Ovary (tissue), 9 donors: ENCODE data around the gene NLRP14. TPM values are rescaled to one million over a fixed set of nuclear protein-coding genes. Genes with fewer than 3 reads are reported as not detected.

Experiments used
- DNase-seq, 5 donors: peaks; one replicate each; pipeline ENCODE4 v3.0.0-alpha.2; 2019 to 2020
- H3K27ac ChIP-seq, 2 donors: fragments of 200-600 bp; one replicate each; pipeline versions ENCODE4 v1.5.1 to v1.8.0; 2019 to 2022
- H3K27me3 ChIP-seq: fragments of 200-600 bp; one replicate; pipeline ENCODE4 v1.8.0; 2022
- H3K36me3 ChIP-seq: fragments of 200-600 bp; sonication (generic); one replicate; pipeline ENCODE4 v1.5.1; 2019
- H3K4me1 ChIP-seq: one replicate; pipeline ENCODE4 v1.8.1; 2013; ENCODE audit warnings: mild to moderate bottlenecking, moderate library complexity; ENCODE audit not compliant: insufficient read depth
- H3K4me3 ChIP-seq: fragments of 200-600 bp; sonication (generic); one replicate; pipeline ENCODE4 v1.5.1; 2017
- H3K9me3 ChIP-seq, 2 donors: fragments of 200-600 bp in 1 of 2; sonication (generic) in 1 of 2; one replicate each; pipeline versions ENCODE4 v1.5.1 to v1.8.1; 2013 to 2019; ENCODE audit warnings: mild to moderate bottlenecking in 1 of 2, moderate library complexity in 1 of 2
- EP300 ChIP-seq: sonication (generic); formaldehyde crosslinking; IDR thresholded peaks from one replicate; pipeline ENCODE4 v1.6.1; 2017; ENCODE audit warnings: antibody characterized with exemption
- POLR2A ChIP-seq: fragments of 450-650 bp; IDR thresholded peaks from one replicate; pipeline ENCODE4 v1.6.1; 2017; ENCODE audit warnings: antibody characterized with exemption, mild to moderate bottlenecking, moderate library complexity
- WGBS, 3 donors: extraction: QIAGEN DNeasy Blood & Tissue Kit in 1 of 3; methylation state at CpG; one replicate each; pipeline versions ENCODE4 v1.1.5 to v1.1.7; 2013 to 2017; 5-methylcytosine and 5-hydroxymethylcytosine counted together
- intact Hi-C, 4 donors: fragments of 100-400 bp; cut with DNase I; formaldehyde crosslinking; loops; one replicate each; pipeline versions ENCODE4 v1.11.0 to v1.15.1; 2022 to 2023
- polyA plus RNA-seq, 2 donors: library from polyadenylated mRNA; stranded (reverse); fragments of 200-250 nt in 1 of 2; fragments of 350-450 nt in 1 of 2; fragmentation: Illumina TruSeq in 1 of 2; extraction: RNeasy Lipid Tissue Mini Kit (QIAGEN cat#74804) in 1 of 2; gene quantifications; one replicate each; pipeline ENCODE4 v1.2.3, GENCODE V29; 2013 to 2014
- total RNA-seq, 7 donors: library from RNA; depleted of rRNA in 2 of 7; stranded (reverse); fragments of >200 nt in 2 of 7; fragmentation: NEBNext Ultra II Directional in 3 of 7; extraction: Animal tissue kit (Norgen Biotek cat#: 25700) in 3 of 7; gene quantifications; one replicate each; pipeline versions ENCODE4 v1.1.0 to v1.2.4, GENCODE V29; 2016 to 2023
- TF ChIP-seq, protein P1 (sequence below), 3 donors: fragments of 450-650 bp in 2 of 3; fragments of 200-600 bp in 1 of 3; IDR thresholded peaks; one replicate each; pipeline versions ENCODE4 v1.5.1 to v1.8.0; 2016 to 2022; ENCODE audit warnings: antibody characterized with exemption in 3 of 3, mild to moderate bottlenecking in 1 of 3
- donor health status: DM: no; HTN: no; CAD: no; lungs with moderate emphysema.
- donor health status: DM: no; HTN: no; CAD: no.
- donor health status: Bipolar disorder and iron deficiency.
- donor health status: DM: yes; HTN: yes; CAD: no.
- donor health status: DM: no; HTN: no; CAD: no.
- donor health status: DM: yes; HTN: yes; CAD: no.

The NLRP14 gene
- total and polyA plus RNA-seq, 9 donors, result 0.08 to 0.33 (median 0.16) TPM; not detected in 1

DNA sequence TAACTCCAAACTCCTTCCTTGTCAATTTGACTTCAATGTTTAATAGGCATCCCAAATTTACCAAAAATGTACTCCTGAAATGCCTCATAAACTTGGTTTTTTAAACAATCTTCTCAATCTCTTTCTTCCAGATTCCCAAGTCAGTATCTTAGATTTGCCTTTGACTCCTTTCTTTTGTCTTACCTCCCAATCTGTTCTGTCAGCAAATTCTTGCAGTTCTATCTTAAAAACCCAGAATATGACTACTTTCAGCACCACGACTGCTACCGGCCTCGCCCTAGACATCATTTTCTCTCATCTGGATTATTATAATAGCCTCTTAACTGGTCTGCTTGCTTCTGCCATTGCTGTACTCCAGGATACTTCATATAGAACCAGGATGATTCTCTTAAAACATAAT, 7.9 kb downstream of the NLRP14 start:
- DNase-seq, result no peak
- H3K9me3 ChIP-seq, result no peaks in the 10 kb centered on the region
- no peaks in the 10 kb centered on the region for H3K27me3 ChIP-seq
- no peak overlapping the region for H3K27ac ChIP-seq
- intact Hi-C loops, result no loop called here
- H3K4me1 ChIP-seq, result no peaks in the 10 kb centered on the region
- TF ChIP-seq, protein P1, sequence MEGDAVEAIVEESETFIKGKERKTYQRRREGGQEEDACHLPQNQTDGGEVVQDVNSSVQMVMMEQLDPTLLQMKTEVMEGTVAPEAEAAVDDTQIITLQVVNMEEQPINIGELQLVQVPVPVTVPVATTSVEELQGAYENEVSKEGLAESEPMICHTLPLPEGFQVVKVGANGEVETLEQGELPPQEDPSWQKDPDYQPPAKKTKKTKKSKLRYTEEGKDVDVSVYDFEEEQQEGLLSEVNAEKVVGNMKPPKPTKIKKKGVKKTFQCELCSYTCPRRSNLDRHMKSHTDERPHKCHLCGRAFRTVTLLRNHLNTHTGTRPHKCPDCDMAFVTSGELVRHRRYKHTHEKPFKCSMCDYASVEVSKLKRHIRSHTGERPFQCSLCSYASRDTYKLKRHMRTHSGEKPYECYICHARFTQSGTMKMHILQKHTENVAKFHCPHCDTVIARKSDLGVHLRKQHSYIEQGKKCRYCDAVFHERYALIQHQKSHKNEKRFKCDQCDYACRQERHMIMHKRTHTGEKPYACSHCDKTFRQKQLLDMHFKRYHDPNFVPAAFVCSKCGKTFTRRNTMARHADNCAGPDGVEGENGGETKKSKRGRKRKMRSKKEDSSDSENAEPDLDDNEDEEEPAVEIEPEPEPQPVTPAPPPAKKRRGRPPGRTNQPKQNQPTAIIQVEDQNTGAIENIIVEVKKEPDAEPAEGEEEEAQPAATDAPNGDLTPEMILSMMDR (IDR thresholded peaks at IDR 0.05), result no peak
- TF ChIP-seq POLR2A (no peak), EP300 (no peak)
- H3K4me3 ChIP-seq, result no peak overlapping the region
- 84 to 92% (median 89%) methylated on average over 3 of the region's 3 CpGs for WGBS, 3 donors
- H3K36me3 ChIP-seq, result no peaks in the 10 kb centered on the region

DNA sequence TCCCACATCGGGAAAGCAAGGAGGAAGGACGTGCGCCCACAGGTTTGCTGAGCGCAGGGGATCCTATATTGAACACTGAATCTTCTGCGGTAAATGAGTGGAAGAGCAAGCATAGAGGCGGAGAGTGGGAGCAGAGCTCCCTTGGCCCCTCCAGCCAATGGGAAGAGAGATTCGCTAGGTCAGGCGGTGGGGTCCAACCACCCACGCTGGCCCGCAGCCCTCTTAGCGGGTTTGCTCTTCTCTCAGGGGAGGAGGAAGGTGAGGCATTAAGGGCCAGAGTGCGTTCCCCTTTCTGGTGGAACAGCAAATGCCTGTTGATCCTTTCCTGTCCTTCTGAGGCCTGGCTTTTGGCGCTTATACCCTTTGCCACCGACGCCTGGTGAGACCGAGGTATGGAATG, 10.6 kb downstream of the NLRP14 start:
- Histone ChIP-seq H3K9me3 (no peaks in the 10 kb centered on the region), H3K36me3 (no peaks in the 10 kb centered on the region), H3K4me1 (no peaks in the 10 kb centered on the region), H3K27ac (no peak overlapping the region), H3K4me3 (no peak overlapping the region), H3K27me3 (no peaks in the 10 kb centered on the region)
- DNase-seq, result no peak
- WGBS, 3 donors, result 83 to 87% (median 83%) methylated on average over 16 of the region's 16 CpGs
- intact Hi-C loops, result no loop called here
- no peak for TF ChIP-seq EP300
- TF ChIP-seq, protein P1 (IDR thresholded peaks at IDR 0.05), result no peak
- no peak for TF ChIP-seq POLR2A

DNA sequence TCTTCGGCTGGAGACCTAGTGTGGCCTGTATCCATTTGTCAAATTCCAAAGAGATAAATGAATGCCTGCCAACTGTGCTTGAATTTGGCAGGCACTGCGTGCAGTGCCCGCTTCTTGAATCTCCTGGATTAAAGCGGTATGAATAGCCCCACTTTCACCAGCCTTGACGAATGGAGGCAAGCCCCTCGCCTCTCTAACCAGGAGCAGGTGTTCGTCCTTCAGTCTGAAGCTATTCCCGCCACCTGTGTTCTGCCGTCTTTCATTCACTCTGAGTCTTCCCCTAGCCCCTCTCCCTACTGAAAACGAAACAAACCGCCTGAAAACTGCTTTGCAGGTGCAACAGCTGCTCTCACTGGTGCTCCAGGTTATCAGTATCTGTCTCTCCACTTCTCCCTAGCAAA, 11.2 kb downstream of the NLRP14 start:
- 64 to 75% (median 71%) methylated on average over 11 of the region's 11 CpGs for WGBS, 3 donors
- no peak for DNase-seq
- Histone ChIP-seq H3K9me3 (no peaks in the 10 kb centered on the region), H3K36me3 (no peaks in the 10 kb centered on the region), H3K27ac (no peak overlapping the region), H3K4me3 (no peak overlapping the region), H3K27me3 (no peaks in the 10 kb centered on the region), H3K4me1 (no peaks in the 10 kb centered on the region)
- intact Hi-C loops, result no loop called here
- no peak for TF ChIP-seq POLR2A
- TF ChIP-seq, protein P1 (IDR thresholded peaks at IDR 0.05), result no peak
- no peak for TF ChIP-seq EP300

DNA sequence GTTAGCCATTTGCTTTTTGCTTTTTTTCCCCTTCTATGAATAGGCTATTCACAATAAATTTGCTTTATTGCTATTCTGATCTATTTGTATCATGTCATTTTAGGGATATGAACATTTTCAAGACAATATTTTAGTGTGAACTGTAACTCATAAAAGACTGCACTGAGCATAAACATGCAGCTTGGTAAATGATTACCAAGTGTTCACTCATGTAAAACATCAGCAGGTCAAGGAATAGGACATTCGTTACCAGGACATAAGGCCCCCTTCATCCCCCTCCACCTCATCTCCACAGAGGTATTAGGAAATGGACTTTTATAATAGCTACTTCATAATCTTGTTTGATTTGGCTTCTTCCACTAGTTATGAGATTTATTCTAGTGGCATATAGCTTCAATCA, 12.4 kb downstream of the NLRP14 start:
- Histone ChIP-seq H3K4me1 (no peaks in the 10 kb centered on the region), H3K9me3 (no peaks in the 10 kb centered on the region), H3K27ac (no peak overlapping the region), H3K27me3 (no peaks in the 10 kb centered on the region), H3K36me3 (no peaks in the 10 kb centered on the region), H3K4me3 (no peak overlapping the region)
- no peak for DNase-seq
- intact Hi-C loops, result no loop called here
- no peak for TF ChIP-seq EP300
- TF ChIP-seq, protein P1 (IDR thresholded peaks at IDR 0.05), result no peak
- no peak for TF ChIP-seq POLR2A
- WGBS, 3 donors, result 0% methylated on average over 1 of the region's 1 CpG

DNA sequence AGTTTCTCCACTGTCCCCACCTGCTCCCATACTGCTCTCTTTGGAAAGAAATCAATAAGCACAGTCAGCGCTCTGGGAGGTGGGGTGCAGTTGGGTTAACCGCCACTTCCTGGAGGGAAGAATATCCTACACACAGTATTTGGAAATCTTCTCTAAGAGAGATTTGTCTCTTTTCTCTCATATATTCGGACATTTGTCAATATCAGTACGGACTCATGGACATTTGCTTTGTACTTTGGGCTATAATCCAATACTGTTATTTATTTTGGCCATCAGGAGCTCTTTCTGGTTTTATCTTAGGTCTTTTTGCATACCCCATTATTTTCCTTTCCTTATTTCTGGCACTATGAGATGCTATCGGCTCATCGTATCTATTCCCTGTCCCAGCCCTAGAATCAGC, 13.7 kb downstream of the NLRP14 start:
- intact Hi-C loops, result no loop called here
- no peak for DNase-seq
- no peak overlapping the region for H3K4me3 ChIP-seq
- no peaks in the 10 kb centered on the region for H3K36me3 ChIP-seq
- no peak overlapping the region for H3K27ac ChIP-seq
- TF ChIP-seq EP300, result no peak
- TF ChIP-seq, protein P1 (IDR thresholded peaks at IDR 0.05), result no peak
- no peaks in the 10 kb centered on the region for H3K9me3 ChIP-seq
- 84 to 88% (median 88%) methylated on average over 6 of the region's 6 CpGs for WGBS, 3 donors
- no peaks in the 10 kb centered on the region for H3K4me1 ChIP-seq
- no peaks in the 10 kb centered on the region for H3K27me3 ChIP-seq
